Amniotic stem cell (primary cell): ENCODE results near the gene DENND2D.

Source experiments
- DNase-seq: peaks from one replicate; lab custom pipeline; 2025; lab: John Stamatoyannopoulos, UW

DENND2D gene

GRCh38 chr1:111202707-111203623 lies 2.5 kb upstream of the DENND2D start:
- DNase-seq, result no peak

DNA sequence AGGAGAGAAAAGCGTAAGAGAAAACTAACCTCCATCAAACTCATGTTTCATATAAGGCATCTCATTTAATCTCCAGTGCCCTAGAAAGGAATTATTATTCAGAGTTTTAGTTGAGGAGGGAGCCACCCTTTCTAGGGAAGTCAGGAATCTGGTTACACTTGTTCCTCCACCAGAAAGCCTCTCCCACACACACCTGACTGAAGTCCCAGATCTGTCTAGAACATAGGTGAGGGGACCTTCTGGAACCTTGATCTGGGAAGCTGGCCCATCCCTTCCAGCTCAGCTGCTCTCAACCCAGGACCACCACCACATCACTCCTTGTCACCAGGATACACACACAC lies 1.9 kb upstream of the DENND2D start:
- DNase-seq, result no peak

GRCh38 chr1:111201275-111202090 lies 1.0 kb upstream of the DENND2D start:
- no peak for DNase-seq

GRCh38 chr1:111200802-111201161 lies 336 bp upstream of the DENND2D start:
- DNase-seq, result no peak

- DNase-seq, result no peak
These were observed 1.1 kb downstream of the DENND2D start for GRCh38 chr1:111199329-111199728.

DNA sequence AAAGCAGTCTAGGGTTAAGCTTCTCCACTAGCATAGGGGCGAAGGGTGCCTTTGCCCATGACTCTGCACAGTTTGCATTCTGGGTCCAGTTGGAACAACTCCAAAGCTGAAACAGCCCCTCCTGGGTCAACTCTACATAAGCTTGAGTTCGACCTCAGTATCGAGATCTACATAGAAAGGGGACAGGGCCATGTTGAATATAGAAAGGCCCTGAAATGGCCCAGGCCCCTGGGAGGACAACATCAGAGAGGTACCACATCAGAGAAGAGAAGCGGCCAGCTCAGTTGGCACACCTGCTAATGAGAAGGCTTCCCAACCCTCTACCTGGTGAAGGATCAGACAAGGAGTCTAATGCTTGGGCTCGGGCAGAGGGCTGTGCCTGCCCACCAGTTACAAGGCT lies 1.6 kb downstream of the DENND2D start:
- no peak for DNase-seq

DNA sequence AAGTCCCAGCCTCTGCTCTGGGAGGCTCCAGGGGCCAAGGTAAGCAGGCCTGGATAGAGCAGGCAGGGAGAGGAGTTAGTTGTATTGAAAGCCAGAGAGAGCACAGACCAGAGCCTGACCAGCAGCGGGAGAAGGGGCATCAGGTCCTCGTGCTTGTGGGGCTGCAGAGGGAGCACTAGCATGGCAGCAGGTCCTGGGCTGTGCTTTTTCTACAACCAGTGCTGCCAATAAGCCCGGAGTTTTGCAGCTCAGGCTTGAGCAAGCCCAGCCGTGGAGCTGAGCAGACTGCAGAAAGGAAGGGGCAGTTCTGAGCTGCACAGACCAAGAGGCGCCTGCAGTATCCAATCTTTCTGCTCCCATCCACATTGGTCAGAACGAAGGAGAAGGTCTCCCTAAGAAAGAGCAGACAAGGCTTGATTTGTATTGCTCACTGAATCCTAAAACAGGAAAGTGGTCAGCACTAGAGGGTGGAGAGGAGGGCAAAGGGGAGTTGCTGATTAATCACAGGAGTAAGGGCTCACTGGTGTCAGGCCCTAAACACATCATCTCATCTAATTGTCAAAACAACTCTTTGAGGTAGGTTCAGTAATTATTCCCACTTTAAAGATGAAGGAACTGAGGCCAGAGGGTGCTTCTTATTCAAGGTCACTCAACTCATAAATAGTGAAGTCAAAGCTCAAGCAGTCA lies 2.7 kb downstream of the DENND2D start:
- no peak for DNase-seq

DNA sequence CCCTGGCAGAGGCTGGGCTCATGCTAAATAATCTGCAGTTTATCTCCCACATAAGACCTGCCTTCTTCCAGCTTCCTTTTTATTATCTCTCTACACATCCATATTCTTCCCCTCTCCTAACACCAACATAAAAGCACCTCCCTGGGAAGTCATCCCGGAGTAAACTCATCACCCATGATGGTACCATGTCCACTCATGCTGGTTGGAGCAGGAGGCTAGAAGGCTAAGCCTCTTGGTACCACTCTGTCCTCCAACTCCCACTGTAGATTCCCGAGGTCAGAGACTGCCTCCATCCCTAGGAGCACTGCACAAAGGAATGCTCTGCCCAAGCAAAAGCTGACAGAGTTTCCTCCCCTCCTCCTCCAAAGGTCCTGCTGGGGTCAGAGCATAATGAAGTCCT lies 4.2 kb downstream of the DENND2D start:
- DNase-seq, result no peak

GRCh38 chr1:111195002-111195684 lies 5.3 kb downstream of the DENND2D start:
- no peak for DNase-seq

- no peak for DNase-seq
These were observed 6.5 kb downstream of the DENND2D start for GRCh38 chr1:111193712-111194480.

- no peak for DNase-seq
These were observed 7.6 kb downstream of the DENND2D start for GRCh38 chr1:111192658-111193519.

- no peak for DNase-seq
These were observed 8.4 kb downstream of the DENND2D start for GRCh38 chr1:111192074-111192473.

DNA sequence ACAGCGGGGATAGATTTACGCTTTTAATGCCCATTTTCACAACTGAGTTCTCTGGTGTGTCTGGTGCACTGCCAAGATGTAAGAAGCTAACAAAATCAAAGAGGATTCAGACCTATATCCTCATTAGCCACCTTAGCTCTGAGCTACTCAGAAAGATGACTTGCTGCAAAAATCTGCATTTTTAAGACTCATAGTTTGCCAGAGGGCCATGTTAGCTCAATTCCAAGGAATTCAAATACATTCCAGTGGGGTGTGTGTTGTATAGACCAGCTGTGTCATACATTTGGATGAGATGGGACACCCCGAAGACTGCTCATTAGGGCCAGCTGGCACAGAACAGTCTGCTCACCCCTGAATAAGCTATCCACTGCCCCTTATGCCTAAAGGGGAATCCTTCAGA lies 8.9 kb downstream of the DENND2D start:
- peak; percentile 55 for DNase-seq

GRCh38 chr1:111190931-111191451 lies 9.5 kb downstream of the DENND2D start:
- no peak for DNase-seq

DNA sequence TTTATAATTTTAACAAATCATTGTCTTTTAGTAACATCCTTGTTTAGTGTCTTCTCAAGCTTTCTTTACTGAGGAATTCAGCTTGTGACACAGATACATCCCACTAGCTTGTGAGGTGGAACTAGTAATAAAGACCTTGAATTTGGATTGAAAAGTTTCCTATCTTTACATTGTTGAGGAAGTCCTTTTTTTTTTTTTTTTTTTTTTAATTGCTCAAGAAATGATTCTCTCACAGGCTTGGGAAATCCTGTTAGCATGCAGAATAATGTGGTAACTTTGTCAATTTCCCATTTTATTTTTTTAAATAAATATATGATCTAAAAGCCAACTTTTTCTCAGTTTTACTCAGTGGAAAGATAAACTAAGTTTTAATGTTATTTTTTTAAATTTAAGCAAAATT lies 15.8 kb downstream of the DENND2D start:
- no peak for DNase-seq

GRCh38 chr1:111183308-111184069 lies 17.0 kb downstream of the DENND2D start:
- no peak for DNase-seq

GRCh38 chr1:111182052-111182451 lies 18.4 kb downstream of the DENND2D start:
- no peak for DNase-seq

DNA sequence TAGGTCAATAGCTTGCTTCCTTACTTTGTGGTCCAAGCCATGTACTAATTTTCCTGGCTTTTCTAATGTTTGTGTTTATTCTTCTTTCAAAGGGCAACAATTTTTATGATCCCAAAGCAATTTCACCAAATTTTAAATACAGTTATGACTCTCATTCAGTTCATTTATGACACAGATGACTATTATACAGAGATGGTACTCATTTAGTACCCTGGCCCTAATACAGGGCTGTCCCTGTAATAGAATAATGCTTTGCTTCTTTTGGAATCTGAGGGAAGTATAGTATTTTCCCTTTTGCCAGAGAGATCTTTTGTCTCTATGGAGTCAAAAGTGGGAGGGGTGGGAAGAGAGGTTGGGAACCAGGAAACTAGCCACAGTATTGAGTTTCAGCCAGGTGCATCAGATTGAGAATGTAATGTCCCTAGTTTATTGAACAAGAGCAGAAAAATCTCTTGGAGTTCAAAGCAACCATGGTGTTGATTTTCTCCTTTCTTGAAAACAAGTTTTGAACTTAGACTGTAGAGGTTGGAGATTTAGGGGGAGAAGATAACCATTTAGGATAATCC lies 20.4 kb downstream of the DENND2D start:
- no peak for DNase-seq

- no peak for DNase-seq
These were observed 23.8 kb downstream of the DENND2D start for GRCh38 chr1:111176678-111177077.
